ENCODE data around the gene NUP62.
"Not testable (repeated sequence)": the region's sequence is repeated elsewhere in the genome, so short reads cannot be mapped to it uniquely, and the experiment has no call there.

NUP62 gene

DNA sequence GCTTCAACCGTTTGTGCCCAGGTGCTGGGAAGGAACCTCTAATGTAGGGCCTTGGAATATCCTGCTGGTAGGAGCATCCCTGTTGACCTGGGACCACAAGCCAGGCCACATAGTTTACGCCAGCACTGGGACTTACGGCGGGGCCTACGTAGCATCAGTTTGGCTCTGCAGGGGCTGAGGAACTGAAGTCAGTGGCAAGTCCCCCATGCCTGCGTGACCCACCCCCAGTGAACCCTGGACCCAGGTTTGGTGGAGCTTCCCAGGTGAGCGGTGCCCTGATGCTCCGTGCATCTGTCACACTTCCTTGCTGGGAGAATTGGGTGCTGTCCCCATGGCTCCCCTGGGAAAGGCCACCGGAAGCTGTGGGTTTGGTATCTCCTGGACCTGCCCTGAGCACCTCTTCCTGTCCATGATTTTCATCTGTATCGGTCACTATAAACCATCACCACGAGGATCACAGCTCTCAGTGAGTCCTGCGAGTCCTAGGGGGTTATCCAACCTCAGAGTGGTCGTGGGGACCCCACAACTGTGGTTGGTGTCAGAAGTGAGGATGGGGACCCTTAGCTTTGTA is 21.7 kb upstream of the NUP62 start:
- no peak for DNase-seq

DNA sequence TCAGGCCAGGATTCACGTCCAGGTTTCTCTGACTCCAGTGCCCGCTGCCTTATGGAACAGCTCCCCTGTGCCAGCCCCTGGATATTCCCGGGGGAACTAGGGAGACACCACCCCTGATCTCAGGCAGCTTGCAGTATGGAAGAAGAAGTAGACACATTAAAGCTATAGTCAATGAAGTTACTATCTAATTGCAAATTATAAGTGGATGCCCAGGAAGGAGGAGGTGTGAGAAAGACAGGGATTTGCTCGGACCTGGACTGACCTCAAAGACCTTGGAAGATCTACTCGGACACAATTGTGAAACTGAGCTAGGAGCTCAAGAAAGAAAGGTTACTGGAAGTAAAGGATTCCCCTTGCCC is 21.3 kb upstream of the NUP62 start:
- no peak for DNase-seq

DNA sequence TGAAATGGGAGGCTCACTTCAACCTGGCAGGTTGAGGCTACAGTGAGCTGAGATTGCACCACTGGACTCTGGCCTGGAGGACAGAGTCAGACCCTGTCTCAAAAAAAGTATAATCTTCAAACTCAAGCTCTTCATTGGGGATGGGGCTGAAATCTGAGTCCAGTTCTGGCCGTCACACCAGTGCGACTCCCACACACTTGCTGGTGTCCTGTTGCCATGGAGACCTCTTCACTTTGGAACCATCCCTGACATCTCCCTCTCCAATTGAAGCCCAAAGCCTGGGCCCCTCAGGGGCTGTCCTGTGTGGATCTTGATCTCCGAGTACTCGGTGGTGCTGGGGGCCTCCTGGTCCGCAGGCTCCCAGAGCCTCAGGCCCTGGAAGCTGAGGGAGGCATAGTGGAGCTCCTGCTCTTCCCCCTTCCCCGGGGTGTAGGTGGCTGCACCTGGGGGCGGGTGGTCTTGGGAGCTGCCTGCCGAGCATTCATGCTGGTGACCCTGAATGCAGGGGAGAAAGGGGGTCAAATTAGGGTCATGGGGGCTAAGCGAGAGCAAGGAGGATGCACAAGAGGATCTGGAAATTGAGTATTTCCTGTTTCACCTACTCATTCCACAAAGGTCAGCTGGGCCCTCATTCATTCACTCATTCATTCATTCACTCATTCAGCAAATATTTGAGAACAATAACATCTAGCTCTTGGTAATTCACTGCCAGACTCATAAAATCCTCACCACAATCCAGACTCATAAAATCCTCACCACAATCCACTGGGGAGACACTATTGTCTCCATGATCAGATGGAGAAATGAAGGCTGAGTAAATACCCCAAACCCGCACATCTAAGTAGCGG is 20.7 kb upstream of the NUP62 start:
- no peak for DNase-seq

DNA sequence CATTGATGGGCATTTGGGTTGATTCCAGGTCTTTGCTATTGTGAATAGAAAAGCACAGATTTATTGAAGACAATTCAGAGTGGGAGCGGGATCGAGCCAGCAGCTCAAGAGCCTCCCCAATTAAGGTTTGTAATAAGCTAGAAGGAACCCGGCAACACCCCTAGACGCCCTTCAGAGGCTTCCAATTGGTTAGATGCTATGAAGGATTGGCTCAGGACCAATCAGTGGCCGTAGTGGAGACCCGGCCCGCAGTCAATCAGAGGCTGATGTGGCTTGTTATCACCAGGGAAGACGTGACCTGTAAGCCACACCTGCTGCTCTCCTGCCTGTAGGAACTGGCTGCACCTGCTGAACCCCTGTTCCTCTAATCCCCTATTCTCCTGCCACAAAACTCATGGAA is 17.1 kb upstream of the NUP62 start:
- DNase-seq, result no peak

DNA sequence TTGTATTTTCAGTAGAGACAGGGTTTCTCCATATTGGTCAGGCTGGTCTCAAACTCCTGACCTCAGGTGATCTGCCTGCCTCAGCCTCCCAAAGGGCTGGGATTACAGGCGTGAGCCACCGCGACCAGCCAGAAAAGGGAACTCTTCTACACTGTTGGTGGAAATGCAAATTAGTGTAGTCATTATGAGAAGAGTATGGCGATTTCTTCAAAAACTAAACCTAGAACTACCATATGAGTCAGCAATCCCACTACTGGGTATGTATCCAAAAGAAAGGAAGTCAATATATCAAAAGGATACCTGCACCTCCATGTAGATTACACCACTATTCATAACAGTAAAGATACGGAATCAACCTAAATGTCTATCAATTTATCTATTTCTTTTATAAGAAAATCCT is 15.3 kb upstream of the NUP62 start:
- DNase-seq, result not testable (repeated sequence)

DNA sequence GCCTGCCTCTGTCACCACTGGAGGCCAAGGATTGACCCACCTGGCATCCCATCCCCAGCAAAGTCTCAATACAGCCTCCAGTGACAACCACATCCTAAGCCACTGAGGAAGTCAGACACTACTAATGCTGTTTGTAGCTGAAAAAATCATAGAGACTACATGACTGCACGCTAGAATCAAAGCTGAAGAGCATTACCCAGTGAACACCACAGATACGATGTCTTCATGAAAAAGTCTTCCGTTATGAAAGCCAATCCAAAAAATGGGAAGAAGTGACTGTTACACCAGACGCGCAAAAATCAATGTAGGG is 11.1 kb upstream of the NUP62 start:
- DNase-seq, result no peak

DNA sequence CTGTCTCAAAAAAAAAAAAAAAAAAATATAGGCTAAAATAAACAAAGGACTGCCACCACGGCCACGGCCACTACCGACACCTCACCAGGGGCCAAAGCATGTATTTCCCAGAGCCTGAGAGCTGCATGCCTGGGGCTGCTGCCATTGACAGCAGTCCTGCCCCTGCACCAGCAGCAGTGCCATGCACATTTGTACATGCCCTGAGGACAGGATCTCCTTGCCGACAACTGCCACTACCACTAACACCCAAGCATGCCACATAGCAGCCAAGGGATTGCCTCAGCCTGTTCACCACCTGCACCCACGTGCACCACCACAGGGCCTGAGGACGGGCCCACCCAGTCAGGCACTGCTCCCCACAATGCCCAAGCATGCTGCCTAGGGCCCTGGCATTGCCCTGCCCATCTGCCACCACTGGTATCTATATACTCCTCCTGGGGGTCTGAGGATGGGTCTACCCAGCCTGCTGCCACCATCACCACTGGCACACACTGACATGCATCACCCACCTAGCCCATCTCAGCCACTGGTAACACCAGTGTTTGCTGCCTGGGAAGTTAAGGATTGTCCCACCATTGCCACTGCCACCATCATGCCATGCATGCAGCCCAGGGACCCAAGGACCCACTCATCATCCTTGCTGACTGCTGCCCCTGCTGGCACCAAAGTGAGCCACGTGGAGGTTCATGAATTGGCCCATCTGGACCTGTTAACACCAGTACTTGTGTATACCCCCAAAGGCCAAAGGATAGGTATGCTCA is 10.6 kb upstream of the NUP62 start:
- DNase-seq, result no peak

DNA sequence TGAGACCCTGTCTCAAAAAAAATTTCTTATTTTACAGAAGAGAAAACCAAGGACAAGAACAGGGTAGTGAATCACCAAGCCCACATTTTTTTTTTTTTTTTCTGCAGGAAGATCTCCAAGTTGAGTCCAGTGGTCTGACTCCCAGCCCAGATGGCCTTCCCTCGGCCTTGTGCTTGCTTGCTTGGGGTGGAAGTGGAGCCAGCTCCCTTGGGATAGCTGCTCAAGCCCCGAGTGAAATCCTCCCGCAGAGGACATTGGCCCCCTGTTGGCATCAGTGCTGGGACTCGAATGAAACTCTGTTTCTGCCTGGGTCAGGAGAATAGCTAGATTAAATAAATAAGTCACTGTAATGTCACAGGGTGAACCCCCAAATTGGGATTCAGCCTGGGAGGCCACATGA is 9.4 kb upstream of the NUP62 start:
- no peak for DNase-seq

DNA sequence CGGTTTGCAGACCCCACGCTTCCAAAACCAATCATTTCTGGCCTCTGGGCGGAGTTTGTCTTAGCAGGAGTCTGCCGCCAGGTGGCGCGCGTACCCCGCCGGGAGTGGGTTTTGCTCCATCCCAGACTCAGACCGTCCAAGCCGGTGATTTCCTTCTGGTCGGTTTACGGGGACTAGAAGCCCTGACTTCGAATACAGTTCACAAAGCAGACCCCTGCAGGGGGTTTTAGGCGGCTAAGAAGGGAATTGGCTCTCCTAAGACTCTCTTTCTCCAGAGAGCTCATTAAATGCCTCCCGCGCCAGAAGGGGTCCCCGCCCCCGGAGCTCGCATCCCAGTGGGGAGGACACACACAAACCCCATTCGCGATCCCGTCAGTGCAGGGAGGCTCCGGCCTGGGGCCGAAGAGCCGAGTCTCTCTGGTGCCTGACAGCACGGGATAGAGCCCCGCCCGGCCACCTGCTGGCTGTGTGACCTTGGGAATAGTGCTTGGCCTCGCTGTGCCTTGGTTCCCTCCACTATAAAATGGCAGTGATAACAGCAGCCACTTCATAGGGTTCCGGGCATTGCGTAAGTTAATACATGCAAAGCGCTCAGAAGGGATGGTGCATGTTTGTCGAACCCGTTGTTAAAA is 8.6 kb upstream of the NUP62 start:
- DNase-seq, result peak; percentile 67

DNA sequence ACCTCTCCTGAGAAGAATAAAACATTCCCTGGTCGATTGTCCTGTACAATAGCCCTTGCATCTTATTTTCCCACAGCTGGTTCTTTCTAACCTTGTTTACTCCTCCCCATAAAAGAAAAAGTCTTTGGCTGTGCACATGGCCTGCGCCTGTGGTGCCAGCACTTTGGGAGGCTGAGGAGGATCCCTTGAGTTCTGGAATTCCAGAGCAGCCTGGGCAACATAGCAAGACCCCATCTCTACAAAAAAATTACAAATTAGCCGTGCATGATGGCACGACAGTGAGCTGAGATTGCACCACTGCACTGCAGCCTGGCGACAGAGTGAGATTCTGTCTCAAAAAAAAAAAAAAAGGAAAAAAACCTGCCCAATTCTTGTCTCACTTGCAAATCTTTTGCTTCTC is 7.2 kb upstream of the NUP62 start:
- no peak for DNase-seq

DNA sequence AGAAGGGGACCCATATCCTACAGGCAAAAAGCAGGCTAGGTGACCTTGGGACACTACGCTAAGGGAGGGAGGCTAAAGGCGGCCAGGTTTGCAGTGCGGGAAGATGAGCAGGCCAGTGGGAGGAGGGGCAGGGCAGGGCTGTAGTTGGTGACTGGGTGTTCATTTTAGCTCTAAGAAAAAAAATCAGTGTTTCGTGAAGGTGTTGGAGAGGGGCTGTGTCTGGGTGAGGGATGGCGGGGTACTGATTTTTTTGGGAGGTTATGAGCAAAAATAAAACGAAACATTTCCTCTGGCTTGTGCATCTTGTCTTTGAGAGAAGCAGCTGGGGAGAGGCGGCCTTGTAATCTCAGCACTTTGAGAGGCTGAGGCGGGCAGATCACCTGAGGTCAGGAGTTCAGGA is 4.3 kb upstream of the NUP62 start:
- DNase-seq, result no peak

DNA sequence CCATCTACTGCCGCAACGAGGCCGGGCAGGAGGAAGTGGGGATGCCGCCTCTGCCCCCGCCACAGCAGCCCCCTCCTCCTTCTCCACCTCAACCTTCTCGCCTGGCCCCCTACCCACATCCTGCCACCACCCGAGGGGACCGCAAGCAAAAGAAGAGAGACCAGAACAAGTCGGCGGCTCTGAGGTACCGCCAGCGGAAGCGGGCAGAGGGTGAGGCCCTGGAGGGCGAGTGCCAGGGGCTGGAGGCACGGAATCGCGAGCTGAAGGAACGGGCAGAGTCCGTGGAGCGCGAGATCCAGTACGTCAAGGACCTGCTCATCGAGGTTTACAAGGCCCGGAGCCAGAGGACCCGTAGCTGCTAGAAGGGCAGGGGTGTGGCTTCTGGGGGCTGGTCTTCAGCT is 3.4 kb upstream of the NUP62 start:
- DNase-seq, result peak; percentile 64

DNA sequence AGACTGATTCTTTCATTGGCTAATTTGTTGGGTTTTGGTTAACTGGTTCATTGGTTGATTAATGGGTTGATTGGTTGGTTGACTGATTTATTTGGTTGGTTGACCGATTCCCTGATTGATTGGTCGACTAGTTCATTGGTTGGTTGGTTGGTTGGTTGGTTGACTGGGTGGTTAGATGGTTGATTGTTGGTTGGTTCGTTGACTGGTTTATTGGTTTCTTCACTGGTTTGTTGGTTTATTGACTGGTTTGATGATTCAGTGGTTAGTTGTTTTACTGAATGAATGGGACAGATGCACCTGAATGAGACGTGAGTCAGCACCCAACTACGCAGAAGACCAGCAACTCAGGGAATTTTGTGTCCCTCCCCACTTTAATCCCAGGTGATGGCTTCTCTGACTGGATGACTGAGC is 2.7 kb upstream of the NUP62 start:
- no peak for DNase-seq

DNA sequence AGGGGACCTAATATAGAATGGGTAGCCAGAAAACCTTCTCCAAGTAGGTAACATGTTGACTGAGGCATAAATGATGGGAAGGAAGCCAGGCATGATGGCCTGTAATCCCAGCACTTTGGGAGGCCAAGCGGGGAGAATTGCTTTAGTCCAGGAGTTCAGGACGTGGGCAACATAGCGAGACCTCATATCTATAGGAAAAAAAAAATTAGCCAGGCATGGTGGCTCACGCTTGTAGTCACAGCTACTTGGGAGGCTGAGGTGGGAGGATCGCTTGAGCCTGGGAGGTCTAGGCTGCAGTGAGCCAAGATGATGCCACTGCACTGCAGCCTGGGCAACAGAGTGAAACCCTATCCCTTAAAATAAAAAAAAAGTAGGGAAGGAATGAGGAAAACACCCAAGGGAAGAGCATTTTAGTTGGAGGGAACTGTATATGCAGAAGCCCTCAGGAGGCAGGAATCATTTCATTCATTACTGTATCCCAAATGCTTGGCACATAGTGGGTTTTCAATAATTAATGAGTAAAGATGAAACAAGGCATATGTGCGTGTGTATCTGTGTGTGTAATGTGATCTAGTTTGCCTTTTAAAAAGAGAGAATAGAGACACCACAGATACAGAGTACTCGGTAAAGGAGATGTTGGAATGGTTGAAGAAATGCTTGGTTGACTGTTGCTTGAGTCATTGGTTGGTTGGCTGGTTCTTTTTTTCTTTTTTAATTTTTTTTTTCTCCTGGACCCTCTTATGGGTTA is 2.2 kb upstream of the NUP62 start:
- DNase-seq, result no peak

DNA sequence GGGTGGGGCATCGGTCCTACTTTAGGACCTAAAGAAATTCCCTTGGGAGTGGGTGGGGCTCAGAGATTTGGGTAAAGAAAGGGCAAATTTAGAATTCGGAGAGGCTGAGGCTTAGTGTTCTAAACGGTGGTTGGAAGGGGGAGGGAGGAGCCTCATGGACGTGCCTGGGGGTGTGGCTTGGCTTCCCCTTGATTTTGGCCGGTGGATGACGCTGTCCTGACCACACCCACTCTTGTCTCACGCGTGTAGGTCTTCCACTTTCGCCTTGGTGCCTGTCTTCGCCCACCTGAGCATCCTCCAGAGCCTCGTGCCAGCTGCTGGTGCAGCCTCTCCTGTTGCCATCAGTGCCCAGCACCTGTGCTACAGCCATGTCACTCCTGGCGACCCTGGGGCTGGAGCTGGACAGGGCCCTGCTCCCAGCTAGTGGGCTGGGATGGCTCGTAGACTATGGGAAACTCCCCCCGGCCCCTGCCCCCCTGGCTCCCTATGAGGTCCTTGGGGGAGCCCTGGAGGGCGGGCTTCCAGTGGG is 1.2 kb upstream of the NUP62 start:
- no peak for DNase-seq

DNA sequence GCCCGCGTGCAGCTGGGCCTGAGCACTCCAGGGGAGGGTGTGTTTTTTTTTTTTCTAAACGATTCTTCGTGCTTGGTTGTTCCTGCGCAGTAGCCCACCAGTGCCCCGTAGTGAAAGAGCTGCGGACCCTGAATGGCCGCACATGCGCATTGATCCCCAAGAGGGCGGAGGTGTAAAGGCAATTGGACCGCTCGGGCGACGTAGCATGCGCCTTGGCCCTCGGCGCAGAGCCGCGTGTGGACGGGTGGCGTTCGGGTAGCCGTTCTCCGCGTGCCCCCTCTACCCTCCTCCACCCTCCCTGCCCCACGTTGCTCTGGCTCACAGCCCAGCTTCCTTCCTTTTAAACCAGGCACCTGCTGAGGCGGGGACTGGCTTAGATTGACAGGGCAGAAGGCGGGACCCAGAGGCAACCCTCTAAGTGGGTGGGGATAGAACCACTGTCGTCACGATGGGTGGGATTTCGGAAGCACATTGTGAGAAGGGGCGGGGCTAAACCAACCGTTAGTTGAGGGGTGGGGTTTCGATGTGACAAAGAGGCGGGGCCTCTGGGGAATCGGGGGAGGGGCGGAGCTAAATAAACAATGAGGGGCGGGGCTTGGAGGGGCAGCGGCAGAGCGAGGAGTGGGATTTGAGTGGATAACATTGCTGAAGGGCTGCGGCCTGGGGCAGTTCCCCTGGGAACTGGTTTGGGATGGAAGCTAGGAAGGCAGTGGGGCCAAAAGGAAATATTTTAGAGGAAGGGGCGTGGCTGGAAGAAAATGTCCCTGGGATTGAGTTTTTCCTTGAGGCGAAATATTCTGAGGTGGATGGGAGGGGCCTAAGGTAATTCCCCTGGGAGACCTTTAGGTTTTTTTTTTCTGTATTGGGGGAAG is 543 bp upstream of the NUP62 start:
- DNase-seq, result peak; percentile 96

DNA sequence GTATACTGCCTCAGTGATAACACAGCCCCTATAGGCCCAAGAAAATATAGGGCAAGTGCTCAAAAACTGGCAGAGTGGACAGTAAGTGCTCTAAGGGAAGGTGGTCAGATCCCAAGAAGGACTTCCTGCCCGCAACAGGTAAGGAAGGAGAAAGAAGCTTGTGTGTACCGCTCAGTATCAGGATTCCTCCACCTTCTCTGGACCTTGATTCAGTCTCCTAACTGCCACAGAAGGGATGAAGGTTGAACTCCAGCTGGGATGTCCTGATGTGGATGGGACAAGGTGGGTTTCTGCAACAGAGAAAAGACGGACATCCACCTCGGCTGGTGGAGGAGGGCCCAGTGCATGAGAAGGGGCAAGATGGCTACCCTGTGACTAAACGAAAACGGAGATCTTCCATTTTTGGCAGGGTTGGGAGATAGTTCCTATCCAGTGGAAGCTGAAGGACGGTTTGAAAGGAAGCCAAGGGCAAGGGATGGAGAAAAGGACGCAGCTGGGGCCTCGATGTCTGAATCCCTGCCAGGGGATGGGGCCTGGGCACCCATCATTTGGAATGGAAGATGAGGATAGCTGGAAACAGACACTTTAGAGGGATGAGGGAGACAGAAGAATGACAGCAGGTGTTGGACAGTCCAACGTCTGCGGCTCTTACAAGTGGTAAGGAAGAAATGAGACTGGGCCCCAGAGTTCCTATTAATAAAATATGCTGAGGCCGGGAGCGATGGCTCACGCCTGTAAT is 1.6 kb downstream of the NUP62 start:
- DNase-seq, result no peak

DNA sequence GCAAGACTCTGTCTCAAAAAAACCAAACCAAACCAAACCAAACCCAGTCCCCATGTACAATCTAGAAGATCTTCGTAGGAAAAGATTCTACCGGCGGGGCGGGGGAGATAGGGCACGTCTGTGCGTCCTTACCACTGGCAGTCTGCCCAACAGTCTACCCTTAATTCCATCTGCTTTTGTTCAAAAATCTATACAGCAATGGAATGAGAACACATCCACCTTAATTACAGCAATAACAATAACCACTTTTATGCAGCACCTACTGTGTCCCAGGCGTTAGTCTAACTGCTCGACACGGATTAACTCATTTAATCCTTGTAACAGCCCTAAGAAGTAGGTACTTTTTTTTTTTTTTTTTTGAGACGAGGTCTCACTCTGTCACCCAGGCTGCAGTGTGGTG is 2.8 kb downstream of the NUP62 start:
- no peak for DNase-seq

DNA sequence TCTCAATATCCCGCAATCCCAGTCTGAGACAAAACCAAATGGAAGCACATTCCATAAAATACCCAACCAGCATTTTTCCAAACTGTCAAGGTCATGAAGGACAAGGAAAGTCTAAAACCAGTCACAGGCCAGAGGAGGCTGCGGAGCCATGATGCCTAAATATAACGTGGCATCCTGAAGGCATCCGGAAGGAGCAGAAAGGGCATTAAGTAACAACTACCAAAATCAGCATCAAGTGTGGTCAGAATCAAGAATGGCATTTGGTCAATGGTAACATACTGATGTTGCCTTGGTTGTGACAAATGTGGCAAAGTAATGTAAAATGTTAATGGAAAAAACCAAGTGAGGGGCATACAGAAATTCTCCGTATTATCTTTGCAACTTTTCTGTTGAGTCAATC is 3.8 kb downstream of the NUP62 start:
- DNase-seq, result no peak

DNA sequence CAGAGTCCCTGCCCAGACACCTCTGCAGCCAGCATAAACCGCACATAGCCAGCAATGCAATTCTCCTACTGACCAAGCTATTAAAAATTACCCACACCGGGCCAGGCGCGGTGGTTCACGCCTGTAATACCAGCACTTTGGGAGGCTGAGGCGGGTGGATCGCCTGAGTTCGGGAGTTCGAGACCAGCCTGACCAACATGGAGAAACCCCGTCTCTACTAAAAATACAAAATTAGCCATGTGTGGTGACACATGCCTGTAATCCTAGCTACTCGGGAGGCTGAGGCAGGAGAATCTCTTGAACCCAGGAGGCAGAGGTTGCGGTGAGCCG is 4.5 kb downstream of the NUP62 start:
- not testable (repeated sequence) for DNase-seq
